AG04450 (cell line): ENCODE data around the gene MMP17. TPM values are rescaled to one million over a fixed set of nuclear protein-coding genes. Genes with fewer than 3 reads are reported as not detected.

Experiments used
- CTCF ChIA-PET: fragments of 300-600, 350-600 bp; formaldehyde crosslinking; extraction: SDS; loops from one replicate; lab custom pipeline; 2022; ENCODE audit warnings: antibody characterized with exemption, inconsistent platforms; lab: Charles Lee
- POLR2A ChIA-PET: fragments of 350-600 bp; formaldehyde crosslinking; extraction: SDS; loops from one replicate; lab custom pipeline; 2021; ENCODE audit warnings: antibody characterized with exemption, inconsistent platforms; lab: Yijun Ruan, JAX
- DNase-seq: peaks from one replicate; pipeline ENCODE4 v3.0.0-alpha.2; 2011; ENCODE audit warnings: low read depth, low spot score
- H3K27ac ChIP-seq: one replicate; pipeline ENCODE4 v1.5.1; 2012; ENCODE audit warnings: low read depth, low read length, control low read depth
- H3K27me3 ChIP-seq: one replicate; pipeline ENCODE4 v1.6.0; 2012; ENCODE audit warnings: low read length; ENCODE audit not compliant: control insufficient read depth, insufficient read depth
- H3K4me3 ChIP-seq: 2 replicates; pipeline ENCODE4 v1.5.1; 2011; ENCODE audit warnings: mild to moderate bottlenecking, low read depth, low read length, control low read depth
- H3K9me3 ChIP-seq: 2 replicates; pipeline ENCODE4 v1.5.1; 2012; ENCODE audit warnings: low read length; ENCODE audit not compliant: control insufficient read depth, insufficient read depth
- polyA plus RNA-seq: library from polyadenylated mRNA; depleted of rRNA; stranded (reverse); fragments of >200 nt; gene quantifications from 2 replicates; pipeline ENCODE4 v1.2.3, GENCODE V29; 2011
- TF ChIP-seq, protein P1 (sequence below): IDR thresholded peaks from 2 replicates; pipeline ENCODE4 v1.5.1; 2011; ENCODE audit warnings: low read depth, low read length, control low read depth, inconsistent platforms

Gene MMP17
- polyA plus RNA-seq, 1 experiment = 9.9 TPM

DNA sequence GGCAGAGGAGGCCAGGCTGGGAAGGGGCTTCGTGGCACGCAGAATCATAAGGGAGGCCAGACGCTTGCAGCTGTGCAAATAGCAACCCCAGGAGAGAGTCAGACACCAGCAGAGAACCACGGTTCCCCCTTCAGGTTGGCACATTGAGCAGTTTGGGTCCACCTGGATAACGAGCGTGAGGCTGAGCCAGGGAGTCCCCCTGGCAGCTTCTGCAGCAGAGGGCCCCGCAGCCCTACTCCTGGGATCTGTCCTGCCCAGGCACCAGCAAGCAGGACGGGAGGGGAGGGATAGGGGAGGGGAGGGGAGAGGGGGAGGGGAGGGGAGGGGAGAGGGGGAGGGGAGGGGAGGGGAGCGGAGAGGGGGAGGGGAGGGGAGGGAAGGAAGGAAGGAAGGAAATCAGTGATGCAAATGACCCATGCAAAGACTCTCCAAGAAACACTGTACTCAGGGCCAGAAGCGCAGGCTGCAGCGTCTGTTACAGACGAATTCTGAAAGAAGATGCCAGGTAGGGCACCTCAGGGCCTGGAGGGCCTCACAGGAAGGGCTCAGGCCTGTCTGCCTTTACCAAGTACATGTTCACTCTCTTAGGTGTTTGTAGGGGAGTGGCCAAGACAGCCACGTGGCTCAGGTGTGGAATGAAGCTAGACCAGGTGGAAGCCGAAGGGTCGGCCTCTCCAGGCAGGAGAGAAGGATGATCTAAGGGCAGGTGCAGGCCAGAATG lies 32.3 kb upstream of the MMP17 start:
- POLR2A ChIA-PET = no interaction called here
- Histone ChIP-seq H3K4me3 (no peak overlapping the region), H3K27ac (no peak overlapping the region), H3K27me3 (no peaks in the 10 kb centered on the region), H3K9me3 (no peaks in the 10 kb centered on the region; the same call in 1 of the 2 replicates)
- DNase-seq = no peak
- CTCF ChIA-PET = no interaction called here
- TF ChIP-seq, protein P1, sequence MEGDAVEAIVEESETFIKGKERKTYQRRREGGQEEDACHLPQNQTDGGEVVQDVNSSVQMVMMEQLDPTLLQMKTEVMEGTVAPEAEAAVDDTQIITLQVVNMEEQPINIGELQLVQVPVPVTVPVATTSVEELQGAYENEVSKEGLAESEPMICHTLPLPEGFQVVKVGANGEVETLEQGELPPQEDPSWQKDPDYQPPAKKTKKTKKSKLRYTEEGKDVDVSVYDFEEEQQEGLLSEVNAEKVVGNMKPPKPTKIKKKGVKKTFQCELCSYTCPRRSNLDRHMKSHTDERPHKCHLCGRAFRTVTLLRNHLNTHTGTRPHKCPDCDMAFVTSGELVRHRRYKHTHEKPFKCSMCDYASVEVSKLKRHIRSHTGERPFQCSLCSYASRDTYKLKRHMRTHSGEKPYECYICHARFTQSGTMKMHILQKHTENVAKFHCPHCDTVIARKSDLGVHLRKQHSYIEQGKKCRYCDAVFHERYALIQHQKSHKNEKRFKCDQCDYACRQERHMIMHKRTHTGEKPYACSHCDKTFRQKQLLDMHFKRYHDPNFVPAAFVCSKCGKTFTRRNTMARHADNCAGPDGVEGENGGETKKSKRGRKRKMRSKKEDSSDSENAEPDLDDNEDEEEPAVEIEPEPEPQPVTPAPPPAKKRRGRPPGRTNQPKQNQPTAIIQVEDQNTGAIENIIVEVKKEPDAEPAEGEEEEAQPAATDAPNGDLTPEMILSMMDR = no peak

DNA sequence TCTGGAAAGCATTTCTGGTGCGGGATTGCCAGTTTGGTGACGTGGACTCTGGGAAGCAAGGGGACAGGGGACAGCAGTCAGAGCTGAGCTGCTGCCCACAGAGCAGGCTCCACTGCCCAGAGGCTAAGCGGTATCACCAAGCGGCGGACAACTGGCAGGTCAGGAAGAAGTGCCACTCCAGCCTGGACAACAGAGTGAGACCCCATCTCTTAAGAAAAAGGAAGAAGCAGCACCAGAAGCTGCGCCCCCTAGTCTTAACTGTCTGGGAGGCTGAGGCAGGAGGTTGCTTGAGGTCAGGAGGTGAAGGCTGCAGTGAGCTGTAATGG lies 31.8 kb upstream of the MMP17 start:
- H3K27ac ChIP-seq = no peak overlapping the region
- POLR2A ChIA-PET = no interaction called here

DNA sequence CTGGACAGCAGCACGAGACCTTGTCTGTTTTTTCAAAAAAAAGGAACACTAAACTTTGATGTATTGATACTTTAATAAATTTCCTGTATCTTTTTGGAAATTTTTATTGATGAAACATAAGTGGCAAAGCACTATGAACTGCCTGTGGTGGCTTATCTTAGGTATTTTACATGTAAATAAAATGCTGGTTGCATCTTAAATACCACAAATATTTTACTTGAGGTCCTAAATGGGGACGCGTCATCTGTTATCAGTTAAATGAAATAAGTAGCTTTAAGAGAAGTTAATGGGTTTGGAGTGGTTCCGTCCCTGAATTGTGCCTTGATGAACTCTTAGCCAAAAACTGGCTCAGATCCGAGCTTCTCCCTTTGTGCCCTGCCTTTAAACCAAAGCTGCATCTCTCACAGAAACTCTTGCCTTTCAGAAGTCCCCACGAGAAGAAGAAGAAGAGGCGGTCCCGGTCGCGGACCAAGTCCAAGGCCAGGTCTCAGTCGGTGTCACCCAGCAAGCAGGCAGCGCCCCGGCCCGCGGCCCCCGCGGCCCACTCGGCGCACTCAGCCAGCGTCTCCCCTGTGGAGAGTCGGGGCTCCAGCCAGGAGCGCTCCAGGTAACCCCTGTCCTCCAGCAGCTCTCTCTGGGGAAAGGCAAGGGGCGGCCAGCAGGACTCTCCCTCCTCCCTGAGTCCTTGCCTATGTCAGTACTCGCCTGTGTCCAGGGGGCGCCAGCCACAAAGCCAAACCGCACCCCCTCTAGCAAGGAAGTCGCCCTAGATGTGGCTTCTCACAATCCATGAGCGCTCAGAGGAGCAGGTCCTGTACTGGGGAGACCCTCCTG lies 31.2 kb upstream of the MMP17 start:
- H3K9me3 ChIP-seq = peaks cover 4% of the 10 kb centered on the region; the same call in 1 of the 2 replicates

More for the DNA sequence above, 31.8 kb upstream of the MMP17 start:
- H3K27me3 ChIP-seq = no peaks in the 10 kb centered on the region
- H3K9me3 ChIP-seq = peaks cover 2% of the 10 kb centered on the region; the same call in 1 of the 2 replicates
- TF ChIP-seq, protein P1 = no peak
- H3K4me3 ChIP-seq = no peak overlapping the region
- CTCF ChIA-PET = interaction anchor here (0.9 kb wide), 1 partner anchor 153 kb away, joined by 3 read pairs; no protein-coding TSS in a partner anchor
- no peak for DNase-seq

DNA sequence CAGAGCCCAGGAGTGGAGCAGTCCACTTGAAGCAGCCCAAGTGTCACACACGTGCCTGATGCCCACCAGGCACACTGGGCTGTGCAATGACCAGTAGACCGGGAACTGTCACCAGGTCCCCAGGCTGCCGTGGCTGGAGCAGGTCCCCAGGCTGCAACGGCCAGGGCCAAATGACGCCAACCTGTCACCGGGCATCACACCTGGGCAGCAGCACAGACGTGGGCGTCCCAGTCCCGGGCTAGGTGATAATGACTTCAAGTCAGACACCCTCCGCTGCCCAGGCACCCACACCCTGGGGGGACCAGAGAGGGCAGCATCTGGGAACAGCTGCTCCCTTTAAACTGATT lies 30.6 kb upstream of the MMP17 start:
- no peak for DNase-seq
- POLR2A ChIA-PET = no interaction called here
- CTCF ChIA-PET = interaction anchor here (0.9 kb wide), 1 partner anchor 151 kb away, joined by 3 read pairs; no protein-coding TSS in a partner anchor
- TF ChIP-seq, protein P1 = no peak
- Histone ChIP-seq H3K9me3 (peaks cover 4% of the 10 kb centered on the region; the same call in 1 of the 2 replicates), H3K27ac (no peak overlapping the region), H3K27me3 (no peaks in the 10 kb centered on the region), H3K4me3 (no peak overlapping the region)

More for the DNA sequence above, 31.2 kb upstream of the MMP17 start:
- DNase-seq = no peak
- H3K27me3 ChIP-seq = no peaks in the 10 kb centered on the region
- H3K27ac ChIP-seq = no peak overlapping the region
- POLR2A ChIA-PET = no interaction called here
- CTCF ChIA-PET = interaction anchor here (0.9 kb wide), 1 partner anchor 152 kb away, joined by 3 read pairs; no protein-coding TSS in a partner anchor
- TF ChIP-seq, protein P1 = no peak
- H3K4me3 ChIP-seq = no peak overlapping the region

DNA sequence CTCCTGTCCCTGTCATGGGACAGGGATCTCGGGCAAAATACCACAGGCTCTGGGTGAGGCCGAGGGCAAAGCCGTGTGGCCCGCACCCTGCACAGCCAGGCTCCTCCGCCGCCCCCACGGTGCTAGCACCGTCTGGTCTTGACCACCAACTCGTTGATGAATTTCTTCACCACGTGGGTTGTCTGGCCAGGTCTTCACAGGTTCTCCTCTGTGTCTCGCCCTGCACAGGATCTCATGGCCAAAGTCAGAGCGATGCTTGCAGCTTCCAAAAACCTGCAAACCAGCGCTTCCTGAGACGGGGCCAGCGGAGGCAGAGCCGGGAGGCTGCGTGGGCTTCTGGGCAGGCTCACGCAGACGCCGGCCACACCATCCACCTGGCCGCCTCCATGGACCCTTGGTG lies 29.0 kb upstream of the MMP17 start:
- peaks cover 4% of the 10 kb centered on the region; the same call in 1 of the 2 replicates for H3K9me3 ChIP-seq
- POLR2A ChIA-PET = no interaction called here
- CTCF ChIA-PET = no interaction called here

More for the DNA sequence above, 29.0 kb upstream of the MMP17 start:
- TF ChIP-seq, protein P1 = no peak
- Histone ChIP-seq H3K27me3 (no peaks in the 10 kb centered on the region), H3K27ac (no peak overlapping the region), H3K4me3 (no peak overlapping the region)
- DNase-seq = no peak
